HCT116 (cell line): ENCODE measurements around the gene KCND3.

ENCODE experiments used
- JUND ChIP-seq: IDR thresholded peaks from 2 replicates; pipeline ENCODE4 v1.6.1; 2012
- ZFX ChIP-seq: fragments of 450-650 bp; IDR thresholded peaks from 2 replicates; pipeline ENCODE4 v1.6.1; 2017

DNA sequence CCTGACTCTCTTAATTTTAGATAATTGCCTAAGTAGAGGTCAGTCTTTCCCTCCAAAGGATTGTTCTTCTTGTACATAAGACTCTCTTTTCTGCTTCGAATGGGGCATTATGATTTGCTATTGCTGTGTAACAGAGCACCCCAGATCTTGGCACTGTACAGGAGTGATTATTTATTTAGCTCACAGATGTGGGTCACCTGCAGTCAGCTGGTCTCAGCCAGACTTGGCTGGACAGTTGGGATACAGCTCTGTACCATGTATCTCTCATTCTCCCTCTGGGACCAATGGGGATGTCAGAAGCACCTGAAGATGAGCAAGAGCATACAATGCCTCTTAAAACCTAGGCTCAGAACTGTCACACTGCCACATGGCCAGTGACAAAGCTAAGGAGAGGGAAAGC lies 23.4 kb upstream of the KCND3 start:
- TF ChIP-seq ZFX (no peak), JUND (no peak)
